ENCODE data around the gene EGLN3. TPM values are rescaled to one million over a fixed set of nuclear protein-coding genes. Genes with fewer than 3 reads are reported as not detected.
"Not testable (repeated sequence)": the region's sequence is repeated elsewhere in the genome, so short reads cannot be mapped to it uniquely, and the experiment has no call there.

EGLN3 gene
- total and polyA plus RNA-seq, 4 donors = 1.3 to 2.3 (median 1.5) TPM

DNA sequence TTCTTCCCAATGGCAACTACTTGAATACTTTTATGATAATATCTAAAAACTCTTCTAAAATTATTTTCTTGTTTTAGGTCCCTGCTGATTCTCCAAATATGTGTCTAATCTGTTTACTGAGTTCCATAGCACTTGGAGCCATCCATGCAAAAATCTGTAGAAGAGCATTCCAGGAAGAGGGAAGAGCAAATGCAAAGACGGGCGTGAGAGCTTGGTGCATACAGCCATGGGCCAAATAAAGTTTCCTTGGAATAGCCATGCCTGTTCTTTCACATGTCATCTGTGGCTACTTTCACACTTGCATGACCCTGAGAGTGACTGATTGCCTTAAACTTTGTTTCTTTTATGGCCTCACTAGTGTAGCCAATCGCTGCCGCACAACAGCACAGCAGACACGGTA is 13.0 kb upstream of the EGLN3 start:
- Histone ChIP-seq H3K9ac (ENCODE audit: low read depth in 1 of 2, low read length in 2 of 2) (no peak overlapping the region), H3K4me1 (ENCODE audit: control insufficient read depth in 4 of 4, insufficient read depth in 4 of 4, low read length in 3 of 4) (no peaks in the 10 kb centered on the region), H3K36me3 (ENCODE audit: control insufficient read depth in 4 of 4, insufficient read depth in 3 of 4, low read depth in 1 of 4, low read length in 3 of 4) (no peaks in the 10 kb centered on the region), H3K9me3 (ENCODE audit: control insufficient read depth in 4 of 4, low read length in 3 of 4) (no peaks in the 10 kb centered on the region), H3K27ac (ENCODE audit: low read depth in 1 of 2, low read length in 2 of 2) (no peak overlapping the region), H3K27me3 (ENCODE audit: control insufficient read depth in 4 of 4, insufficient read depth in 4 of 4, low read length in 3 of 4) (no peaks in the 10 kb centered on the region), H3K4me3 (ENCODE audit: low read depth in 1 of 3, low read length in 3 of 3) (no peak overlapping the region)
- WGBS = 90% methylated on average over 5 of the region's 5 CpGs
- no peak for TF ChIP-seq TAF1 (conservative IDR thresholded peaks at IDR 0.05)
- TF ChIP-seq EGR1 (IDR thresholded peaks at IDR 0.05; ENCODE audit: low read depth in 2 of 2) = no peak
- TF ChIP-seq, protein P1, sequence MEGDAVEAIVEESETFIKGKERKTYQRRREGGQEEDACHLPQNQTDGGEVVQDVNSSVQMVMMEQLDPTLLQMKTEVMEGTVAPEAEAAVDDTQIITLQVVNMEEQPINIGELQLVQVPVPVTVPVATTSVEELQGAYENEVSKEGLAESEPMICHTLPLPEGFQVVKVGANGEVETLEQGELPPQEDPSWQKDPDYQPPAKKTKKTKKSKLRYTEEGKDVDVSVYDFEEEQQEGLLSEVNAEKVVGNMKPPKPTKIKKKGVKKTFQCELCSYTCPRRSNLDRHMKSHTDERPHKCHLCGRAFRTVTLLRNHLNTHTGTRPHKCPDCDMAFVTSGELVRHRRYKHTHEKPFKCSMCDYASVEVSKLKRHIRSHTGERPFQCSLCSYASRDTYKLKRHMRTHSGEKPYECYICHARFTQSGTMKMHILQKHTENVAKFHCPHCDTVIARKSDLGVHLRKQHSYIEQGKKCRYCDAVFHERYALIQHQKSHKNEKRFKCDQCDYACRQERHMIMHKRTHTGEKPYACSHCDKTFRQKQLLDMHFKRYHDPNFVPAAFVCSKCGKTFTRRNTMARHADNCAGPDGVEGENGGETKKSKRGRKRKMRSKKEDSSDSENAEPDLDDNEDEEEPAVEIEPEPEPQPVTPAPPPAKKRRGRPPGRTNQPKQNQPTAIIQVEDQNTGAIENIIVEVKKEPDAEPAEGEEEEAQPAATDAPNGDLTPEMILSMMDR (IDR thresholded peaks at IDR 0.05; ENCODE audit: low read depth, low read length, missing input control) = no peak
- no peak for TF ChIP-seq GABPA (IDR thresholded peaks at IDR 0.05 in 1 of 2, conservative IDR thresholded peaks at IDR 0.05 in 1 of 2)
- TF ChIP-seq RXRA (IDR thresholded peaks at IDR 0.05) = no peak
- TF ChIP-seq, protein P2, sequence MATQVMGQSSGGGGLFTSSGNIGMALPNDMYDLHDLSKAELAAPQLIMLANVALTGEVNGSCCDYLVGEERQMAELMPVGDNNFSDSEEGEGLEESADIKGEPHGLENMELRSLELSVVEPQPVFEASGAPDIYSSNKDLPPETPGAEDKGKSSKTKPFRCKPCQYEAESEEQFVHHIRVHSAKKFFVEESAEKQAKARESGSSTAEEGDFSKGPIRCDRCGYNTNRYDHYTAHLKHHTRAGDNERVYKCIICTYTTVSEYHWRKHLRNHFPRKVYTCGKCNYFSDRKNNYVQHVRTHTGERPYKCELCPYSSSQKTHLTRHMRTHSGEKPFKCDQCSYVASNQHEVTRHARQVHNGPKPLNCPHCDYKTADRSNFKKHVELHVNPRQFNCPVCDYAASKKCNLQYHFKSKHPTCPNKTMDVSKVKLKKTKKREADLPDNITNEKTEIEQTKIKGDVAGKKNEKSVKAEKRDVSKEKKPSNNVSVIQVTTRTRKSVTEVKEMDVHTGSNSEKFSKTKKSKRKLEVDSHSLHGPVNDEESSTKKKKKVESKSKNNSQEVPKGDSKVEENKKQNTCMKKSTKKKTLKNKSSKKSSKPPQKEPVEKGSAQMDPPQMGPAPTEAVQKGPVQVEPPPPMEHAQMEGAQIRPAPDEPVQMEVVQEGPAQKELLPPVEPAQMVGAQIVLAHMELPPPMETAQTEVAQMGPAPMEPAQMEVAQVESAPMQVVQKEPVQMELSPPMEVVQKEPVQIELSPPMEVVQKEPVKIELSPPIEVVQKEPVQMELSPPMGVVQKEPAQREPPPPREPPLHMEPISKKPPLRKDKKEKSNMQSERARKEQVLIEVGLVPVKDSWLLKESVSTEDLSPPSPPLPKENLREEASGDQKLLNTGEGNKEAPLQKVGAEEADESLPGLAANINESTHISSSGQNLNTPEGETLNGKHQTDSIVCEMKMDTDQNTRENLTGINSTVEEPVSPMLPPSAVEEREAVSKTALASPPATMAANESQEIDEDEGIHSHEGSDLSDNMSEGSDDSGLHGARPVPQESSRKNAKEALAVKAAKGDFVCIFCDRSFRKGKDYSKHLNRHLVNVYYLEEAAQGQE (IDR thresholded peaks at IDR 0.05) = no peak
- TF ChIP-seq SP1 (IDR thresholded peaks at IDR 0.05) = no peak
- no peak for TF ChIP-seq NR2F2 (IDR thresholded peaks at IDR 0.05)
- TF ChIP-seq, protein P3, sequence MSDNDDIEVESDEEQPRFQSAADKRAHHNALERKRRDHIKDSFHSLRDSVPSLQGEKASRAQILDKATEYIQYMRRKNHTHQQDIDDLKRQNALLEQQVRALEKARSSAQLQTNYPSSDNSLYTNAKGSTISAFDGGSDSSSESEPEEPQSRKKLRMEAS (IDR thresholded peaks at IDR 0.05) = no peak
- TF ChIP-seq, protein P4, sequence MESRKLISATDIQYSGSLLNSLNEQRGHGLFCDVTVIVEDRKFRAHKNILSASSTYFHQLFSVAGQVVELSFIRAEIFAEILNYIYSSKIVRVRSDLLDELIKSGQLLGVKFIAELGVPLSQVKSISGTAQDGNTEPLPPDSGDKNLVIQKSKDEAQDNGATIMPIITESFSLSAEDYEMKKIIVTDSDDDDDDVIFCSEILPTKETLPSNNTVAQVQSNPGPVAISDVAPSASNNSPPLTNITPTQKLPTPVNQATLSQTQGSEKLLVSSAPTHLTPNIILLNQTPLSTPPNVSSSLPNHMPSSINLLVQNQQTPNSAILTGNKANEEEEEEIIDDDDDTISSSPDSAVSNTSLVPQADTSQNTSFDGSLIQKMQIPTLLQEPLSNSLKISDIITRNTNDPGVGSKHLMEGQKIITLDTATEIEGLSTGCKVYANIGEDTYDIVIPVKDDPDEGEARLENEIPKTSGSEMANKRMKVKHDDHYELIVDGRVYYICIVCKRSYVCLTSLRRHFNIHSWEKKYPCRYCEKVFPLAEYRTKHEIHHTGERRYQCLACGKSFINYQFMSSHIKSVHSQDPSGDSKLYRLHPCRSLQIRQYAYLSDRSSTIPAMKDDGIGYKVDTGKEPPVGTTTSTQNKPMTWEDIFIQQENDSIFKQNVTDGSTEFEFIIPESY (IDR thresholded peaks at IDR 0.05) = no peak
- TF ChIP-seq FOXA2 (IDR thresholded peaks at IDR 0.05) = no peak
- TF ChIP-seq YY1 (IDR thresholded peaks at IDR 0.05) = no peak
- TF ChIP-seq HNF4G (IDR thresholded peaks at IDR 0.05) = no peak
- no peak for TF ChIP-seq FOXA1 (IDR thresholded peaks at IDR 0.05)
- DNase-seq (ENCODE audit: low spot score) = no peak

DNA sequence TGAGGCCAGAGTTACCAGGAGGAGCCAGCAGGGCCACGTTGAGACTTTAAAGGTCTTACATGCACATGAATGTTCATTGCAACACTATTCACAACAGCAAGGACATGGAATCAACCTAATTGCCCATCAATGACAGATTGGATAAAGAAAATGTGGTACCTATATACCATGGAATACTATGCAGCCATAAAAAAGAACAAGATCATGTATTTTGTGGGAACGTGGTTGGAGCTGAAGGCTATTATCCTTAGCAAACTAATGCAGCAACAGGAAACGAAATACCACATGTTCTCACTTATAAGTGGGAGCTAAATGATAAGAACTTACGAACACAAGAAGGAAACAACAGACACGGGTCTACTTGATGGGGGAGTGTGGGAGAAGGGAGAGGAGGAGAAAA is 11.6 kb upstream of the EGLN3 start:
- 63% methylated on average over 5 of the region's 5 CpGs for WGBS
- H3K4me1 ChIP-seq (ENCODE audit: control insufficient read depth in 4 of 4, insufficient read depth in 4 of 4, low read length in 3 of 4); H3K27me3 ChIP-seq (ENCODE audit: control insufficient read depth in 4 of 4, insufficient read depth in 4 of 4, low read length in 3 of 4): not testable (repeated sequence)

More for the DNA sequence above, 11.6 kb upstream of the EGLN3 start:
- H3K4me3 ChIP-seq (ENCODE audit: low read depth in 1 of 3, low read length in 3 of 3); H3K9me3 ChIP-seq (ENCODE audit: control insufficient read depth in 4 of 4, low read length in 3 of 4); H3K36me3 ChIP-seq (ENCODE audit: control insufficient read depth in 4 of 4, insufficient read depth in 3 of 4, low read depth in 1 of 4, low read length in 3 of 4); H3K27ac ChIP-seq (ENCODE audit: low read depth in 1 of 2, low read length in 2 of 2); H3K9ac ChIP-seq (ENCODE audit: low read depth in 1 of 2, low read length in 2 of 2); DNase-seq (ENCODE audit: low spot score): not testable (repeated sequence)

Data from liver (tissue), 9 donors.